CD14-positive monocyte (primary cell): ENCODE measurements around the gene PHB1. TPM values are rescaled to one million over a fixed set of nuclear protein-coding genes. Genes with fewer than 3 reads are reported as not detected.

Experiments
- DNase-seq, 3 donors: peaks; one replicate each; pipeline ENCODE4 v3.0.0-alpha.2; 2011 to 2022
- H2AFZ ChIP-seq: 2 replicates; pipeline ENCODE4 v1.6.0; 2012; ENCODE audit warnings: mild to moderate bottlenecking, low read depth, low read length, inconsistent platforms; ENCODE audit not compliant: insufficient read depth, poor library complexity, severe bottlenecking
- H3K27ac ChIP-seq, 2 donors: 1 replicate in 1 of 2; 2 replicates in 1 of 2; pipeline ENCODE4 v1.5.1; 2012 to 2013; ENCODE audit warnings: low read length in 2 of 2, control low read depth in 1 of 2, inconsistent platforms in 1 of 2, low read depth in 1 of 2, mild to moderate bottlenecking in 1 of 2
- H3K27me3 ChIP-seq, 2 donors: one replicate each; pipeline versions ENCODE4 v1.6.0 to v1.6.1; 2011 to 2013; ENCODE audit warnings: low read length in 2 of 2; ENCODE audit not compliant: control insufficient read depth in 2 of 2, insufficient read depth in 2 of 2
- H3K36me3 ChIP-seq, 2 donors: replicated peaks in 1 of 2; 1 replicate in 1 of 2; 2 replicates in 1 of 2; pipeline versions ENCODE4 v1.5.1 to v1.6.1; 2012 to 2013; ENCODE audit warnings: low read length in 2 of 2, control low read depth in 1 of 2, inconsistent platforms in 1 of 2, mild to moderate bottlenecking in 1 of 2; ENCODE audit not compliant: insufficient read depth in 2 of 2, control insufficient read depth in 1 of 2
- H3K4me1 ChIP-seq, 2 donors: 1 replicate in 1 of 2; 2 replicates in 1 of 2; pipeline versions ENCODE4 v1.5.1 to v1.6.1; 2012 to 2013; ENCODE audit warnings: low read length in 2 of 2, control low read depth in 1 of 2, inconsistent platforms in 1 of 2, mild to moderate bottlenecking in 1 of 2, moderate library complexity in 1 of 2; ENCODE audit not compliant: insufficient read depth in 2 of 2, control insufficient read depth in 1 of 2
- H3K4me2 ChIP-seq: replicated peaks from 2 replicates; pipeline ENCODE3; 2012; ENCODE audit warnings: low read length, moderate library complexity, mild to moderate bottlenecking; ENCODE audit not compliant: poor library complexity, severe bottlenecking; ENCODE audit errors: extremely low read depth
- H3K4me3 ChIP-seq, 3 experiments: fragments of 200-600 bp in 1 of 3; sonication (generic) in 1 of 3; replicated peaks in 1 of 3; 1 replicate in 2 of 3; 2 replicates in 1 of 3; pipeline ENCODE4 v1.5.1; 2011 to 2013; ENCODE audit warnings: low read length in 3 of 3, mild to moderate bottlenecking in 3 of 3, control low read depth in 2 of 3, low read depth in 2 of 3, inconsistent platforms in 1 of 3, moderate library complexity in 1 of 3
- H3K79me2 ChIP-seq: 2 replicates; pipeline ENCODE4 v1.6.0; 2012; ENCODE audit warnings: mild to moderate bottlenecking, control low read depth, inconsistent platforms, low read length, moderate library complexity; ENCODE audit not compliant: insufficient read depth
- H3K9ac ChIP-seq: 2 replicates; pipeline ENCODE4 v1.6.0; 2017; ENCODE audit warnings: low read length, mild to moderate bottlenecking; ENCODE audit not compliant: insufficient read depth, poor library complexity, severe bottlenecking
- H3K9me3 ChIP-seq, 2 donors: replicated peaks in 1 of 2; 1 replicate in 1 of 2; 2 replicates in 1 of 2; pipeline versions ENCODE4 v1.5.1 to v1.6.1; 2012 to 2013; ENCODE audit warnings: low read length in 2 of 2, control low read depth in 1 of 2; ENCODE audit not compliant: control insufficient read depth in 1 of 2, insufficient read depth in 1 of 2
- H4K20me1 ChIP-seq: 2 replicates; pipeline ENCODE4 v1.6.0; 2012; ENCODE audit warnings: mild to moderate bottlenecking, low read length, control low read depth, moderate library complexity; ENCODE audit not compliant: insufficient read depth
- H3K27ac Mint-ChIP-seq, 7 donors: one replicate each; pipeline ENCODE4 v1.8.0; 2020; ENCODE audit warnings: mild to moderate bottlenecking in 7 of 7, mixed read lengths in 7 of 7, moderate library complexity in 6 of 7, inconsistent platforms in 2 of 7
- H3K27me3 Mint-ChIP-seq, 3 donors: one replicate each; pipeline ENCODE4 v1.8.0; 2021 to 2022; ENCODE audit warnings: low read depth in 3 of 3, mild to moderate bottlenecking in 3 of 3, mixed read lengths in 3 of 3, moderate library complexity in 3 of 3, inconsistent platforms in 1 of 3
- H3K36me3 Mint-ChIP-seq, 2 donors: one replicate each; pipeline ENCODE4 v1.8.0; 2020; ENCODE audit warnings: mixed read lengths in 2 of 2, inconsistent platforms in 1 of 2, mild to moderate bottlenecking in 1 of 2
- H3K4me1 Mint-ChIP-seq: one replicate; pipeline ENCODE4 v1.8.0; 2020; ENCODE audit warnings: mild to moderate bottlenecking, mixed read lengths
- H3K4me3 Mint-ChIP-seq, 2 donors: one replicate each; pipeline ENCODE4 v1.8.0; 2020; ENCODE audit warnings: mild to moderate bottlenecking in 2 of 2, mixed read lengths in 2 of 2, moderate library complexity in 1 of 2
- H3K9me3 Mint-ChIP-seq, 7 donors: one replicate each; pipeline ENCODE4 v1.8.0; 2020 to 2022; ENCODE audit warnings: mixed read lengths in 7 of 7, mild to moderate bottlenecking in 6 of 7, moderate library complexity in 6 of 7, inconsistent platforms in 2 of 7
- WGBS: methylation state at CpG from one replicate; pipeline ENCODE4 v1.1.5; 2013; ENCODE audit warnings: missing lambda C conversion rate; ENCODE audit not compliant: insufficient coverage; 5-methylcytosine and 5-hydroxymethylcytosine counted together
- intact Hi-C, 2 donors: fragments of 100-400 bp; cut with micrococcal nuclease; formaldehyde crosslinking; loops; one replicate each; pipeline versions ENCODE4 v1.15.0 to v1.15.1; 2023
- polyA plus RNA-seq, 3 donors: library from polyadenylated mRNA; depleted of rRNA in 1 of 3; unstranded in 2 of 3; stranded (reverse) in 1 of 3; fragments of 300-500 nt in 2 of 3; fragments of >200 nt in 1 of 3; fragmentation: Illumina TruSeq in 2 of 3; gene quantifications; 1 replicate in 2 of 3; 2 replicates in 1 of 3; pipeline ENCODE4 v1.2.3, GENCODE V29; 2012 to 2021
- TF ChIP-seq, protein P1 (sequence below): fragments of 200-600 bp; IDR thresholded peaks from one replicate; pipeline ENCODE4 v1.8.0; 2022; ENCODE audit warnings: antibody characterized with exemption, mild to moderate bottlenecking

PHB1 gene
- polyA plus RNA-seq, 3 donors: 57.1 to 89.2 (median 83.9) TPM

GRCh38 chr17:49359990-49360795 lies 54.5 kb downstream of the PHB1 start:
- WGBS: 2% methylated on average over 5 of the region's 8 CpGs
- H3K4me1 ChIP-seq: peaks cover 36 to 42% of the 10 kb centered on the region in 2 donors
- Mint-ChIP-seq H3K27ac (peak overlapping the region; percentile 75 to 96 (median 93)), H3K4me1 (peaks cover 42% of the 10 kb centered on the region), H3K9me3 (peaks cover 0 to 3% (median 0%) of the 10 kb centered on the region in 7 donors), H3K36me3 (peaks cover under 1 to 7% of the 10 kb centered on the region in 2 donors), H3K27me3 (no peaks in the 10 kb centered on the region), H3K4me3 (peak overlapping the region; percentile 90 to 99)
- DNase-seq: no peak
- H3K9ac ChIP-seq: peak overlapping the region; percentile 93
- no peaks in the 10 kb centered on the region for H3K27me3 ChIP-seq
- peak overlapping the region in 1 of 2 donors; percentile 89 for H3K27ac ChIP-seq
- peaks cover 64% of the 10 kb centered on the region for H3K79me2 ChIP-seq
- no peaks in the 10 kb centered on the region for H3K36me3 ChIP-seq
- peak overlapping the region; percentile 94 to 98 (median 97) for H3K4me3 ChIP-seq
- intact Hi-C loops: loop anchor here (5.0 kb wide), 2 partner anchors 37 to 43 kb away; no protein-coding TSS in a partner anchor
- no peaks in the 10 kb centered on the region for H3K9me3 ChIP-seq
- peak overlapping the region; percentile 90 for H3K4me2 ChIP-seq
- TF ChIP-seq, protein P1, sequence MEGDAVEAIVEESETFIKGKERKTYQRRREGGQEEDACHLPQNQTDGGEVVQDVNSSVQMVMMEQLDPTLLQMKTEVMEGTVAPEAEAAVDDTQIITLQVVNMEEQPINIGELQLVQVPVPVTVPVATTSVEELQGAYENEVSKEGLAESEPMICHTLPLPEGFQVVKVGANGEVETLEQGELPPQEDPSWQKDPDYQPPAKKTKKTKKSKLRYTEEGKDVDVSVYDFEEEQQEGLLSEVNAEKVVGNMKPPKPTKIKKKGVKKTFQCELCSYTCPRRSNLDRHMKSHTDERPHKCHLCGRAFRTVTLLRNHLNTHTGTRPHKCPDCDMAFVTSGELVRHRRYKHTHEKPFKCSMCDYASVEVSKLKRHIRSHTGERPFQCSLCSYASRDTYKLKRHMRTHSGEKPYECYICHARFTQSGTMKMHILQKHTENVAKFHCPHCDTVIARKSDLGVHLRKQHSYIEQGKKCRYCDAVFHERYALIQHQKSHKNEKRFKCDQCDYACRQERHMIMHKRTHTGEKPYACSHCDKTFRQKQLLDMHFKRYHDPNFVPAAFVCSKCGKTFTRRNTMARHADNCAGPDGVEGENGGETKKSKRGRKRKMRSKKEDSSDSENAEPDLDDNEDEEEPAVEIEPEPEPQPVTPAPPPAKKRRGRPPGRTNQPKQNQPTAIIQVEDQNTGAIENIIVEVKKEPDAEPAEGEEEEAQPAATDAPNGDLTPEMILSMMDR: no peak
- peak overlapping the region; percentile 87 for H2AFZ ChIP-seq
- H4K20me1 ChIP-seq: peaks cover 58% of the 10 kb centered on the region

DNA sequence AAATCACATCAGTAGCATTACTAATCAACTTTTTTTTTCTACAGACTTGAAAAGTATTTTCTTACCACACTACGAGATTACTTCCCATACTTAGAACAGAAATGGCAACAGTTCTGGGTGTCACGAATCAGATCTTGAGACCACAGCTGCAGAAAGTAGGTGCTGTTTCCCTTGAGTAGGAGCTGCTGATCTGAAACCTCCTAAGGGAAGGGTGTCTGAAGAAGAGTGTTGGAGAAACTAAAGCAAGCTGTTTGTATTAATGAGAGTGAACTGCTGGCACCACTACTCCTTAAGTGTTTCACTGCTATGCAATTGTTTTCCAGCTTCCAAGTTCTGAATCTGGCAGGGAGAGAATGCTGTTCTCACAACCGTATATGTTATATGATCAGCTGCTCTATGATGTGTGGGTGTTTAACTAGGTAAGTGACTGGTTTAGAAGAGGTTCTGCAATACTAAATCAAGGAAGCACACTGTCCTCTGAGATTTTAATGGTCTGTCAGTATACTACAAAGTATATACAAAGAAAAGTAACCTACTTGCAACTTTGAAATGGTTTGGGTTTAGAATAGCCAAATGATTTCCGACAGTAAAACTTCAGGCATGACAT lies 55.9 kb downstream of the PHB1 start:
- H4K20me1 ChIP-seq: peaks cover 72% of the 10 kb centered on the region
- H3K4me3 ChIP-seq: no peak overlapping the region
- H3K4me2 ChIP-seq: peak overlapping the region; percentile 9
- H3K27me3 ChIP-seq: no peaks in the 10 kb centered on the region
- H3K9me3 Mint-ChIP-seq: no peaks in the 10 kb centered on the region
- H3K79me2 ChIP-seq: peaks cover 79% of the 10 kb centered on the region
- H3K27ac ChIP-seq: peak overlapping the region in 1 of 2 donors; percentile 22
- H3K36me3 ChIP-seq: no peaks in the 10 kb centered on the region
- peak overlapping the region in 1 of 2 donors; percentile 20 for H3K4me3 Mint-ChIP-seq
- H3K27me3 Mint-ChIP-seq: no peaks in the 10 kb centered on the region
- H3K9ac ChIP-seq: no peak overlapping the region
- H3K36me3 Mint-ChIP-seq: peaks cover 0 to 7% of the 10 kb centered on the region in 2 donors
- no peaks in the 10 kb centered on the region for H3K9me3 ChIP-seq
- H2AFZ ChIP-seq: no peak overlapping the region
- intact Hi-C loops: no loop called here
- no peak for DNase-seq
- peaks cover 36 to 42% of the 10 kb centered on the region in 2 donors for H3K4me1 ChIP-seq
- TF ChIP-seq, protein P1: no peak
- no CpG with 5 or more reads among the region's 4 CpGs for WGBS
- H3K27ac Mint-ChIP-seq: peak overlapping the region in 2 of 7 donors; percentile 49 to 72
- peaks cover 45% of the 10 kb centered on the region for H3K4me1 Mint-ChIP-seq
